Stimulated activated CD4-positive, alpha-beta T cell treated with anti-CD3 and anti-CD28 coated beads, Interleukin-1b, Interleukin-23, amount 100 ng/mL, for 1 hour (primary cell): Measurements from ENCODE around the gene PAIP2B.
"Not testable (repeated sequence)": the region's sequence is repeated elsewhere in the genome, so short reads cannot be mapped to it uniquely, and the experiment has no call there.

Experiments
- DNase-seq, 2 donors: peaks; one replicate each; pipeline ENCODE4 v3.0.0-alpha.2; 2020; ENCODE audit warnings: low read depth in 2 of 2

PAIP2B gene, protein sequence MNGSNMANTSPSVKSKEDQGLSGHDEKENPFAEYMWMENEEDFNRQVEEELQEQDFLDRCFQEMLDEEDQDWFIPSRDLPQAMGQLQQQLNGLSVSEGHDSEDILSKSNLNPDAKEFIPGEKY

GRCh38 chr2:71226965-71227560, at the start of gene PAIP2B:
PAIP2B (minus strand) TSS chr2:71227103; CDS start chr2:71202589, 24,514 bp downstream.
- peak; percentile 93 to 94 for DNase-seq

DNA sequence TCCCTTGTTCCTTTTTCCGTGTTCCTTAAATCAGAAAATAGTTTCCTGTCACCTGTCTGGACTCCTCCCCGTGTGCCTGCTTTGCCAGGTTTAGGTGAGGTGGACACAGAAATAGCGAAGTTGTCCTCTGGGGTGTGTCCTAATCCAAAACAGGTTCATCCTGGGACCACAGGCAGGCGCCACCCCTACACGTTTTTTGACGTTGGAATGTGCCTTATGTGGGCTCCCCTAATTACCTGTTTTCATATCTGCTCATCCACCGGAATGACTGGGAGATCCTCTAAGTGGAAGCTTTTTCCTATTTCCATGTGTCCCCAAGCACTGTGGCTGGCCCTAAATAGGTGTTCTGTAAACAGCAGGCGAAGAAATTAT, 49.0 kb upstream of the PAIP2B start:
- DNase-seq: no peak

DNA sequence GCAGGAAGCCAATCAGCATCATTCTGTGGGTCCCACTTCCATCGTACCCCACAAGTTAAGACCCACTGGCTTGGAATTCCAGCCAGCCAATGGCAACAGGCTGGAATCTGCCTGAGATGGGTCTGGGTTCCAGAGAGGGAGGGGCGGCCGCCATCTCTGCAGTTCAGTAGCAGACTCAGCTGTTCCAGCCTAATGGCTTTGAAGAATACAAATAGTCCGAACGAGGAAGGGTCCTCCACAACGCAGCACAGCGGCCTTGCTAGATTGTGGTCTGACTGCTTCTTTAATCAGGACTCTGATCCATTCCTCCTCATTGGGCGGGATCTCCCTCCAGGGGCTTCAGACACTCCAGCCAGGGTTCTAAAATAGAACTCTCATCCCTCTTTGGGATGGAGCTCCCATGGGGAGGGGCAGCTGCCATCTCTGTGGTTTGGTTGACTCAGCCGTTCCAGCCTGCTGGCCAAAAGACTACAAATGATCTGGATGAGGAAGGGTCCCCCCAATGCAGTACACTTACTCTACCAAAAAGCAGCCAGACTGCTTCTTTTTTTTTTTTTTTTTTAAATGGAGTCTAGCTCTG, 42.7 kb upstream of the PAIP2B start:
- DNase-seq: no peak

GRCh38 chr2:71263386-71263785, 36.5 kb upstream of the PAIP2B start:
- no peak for DNase-seq

- DNase-seq: no peak
These were observed 34.6 kb upstream of the PAIP2B start for GRCh38 chr2:71261534-71261933.

DNA sequence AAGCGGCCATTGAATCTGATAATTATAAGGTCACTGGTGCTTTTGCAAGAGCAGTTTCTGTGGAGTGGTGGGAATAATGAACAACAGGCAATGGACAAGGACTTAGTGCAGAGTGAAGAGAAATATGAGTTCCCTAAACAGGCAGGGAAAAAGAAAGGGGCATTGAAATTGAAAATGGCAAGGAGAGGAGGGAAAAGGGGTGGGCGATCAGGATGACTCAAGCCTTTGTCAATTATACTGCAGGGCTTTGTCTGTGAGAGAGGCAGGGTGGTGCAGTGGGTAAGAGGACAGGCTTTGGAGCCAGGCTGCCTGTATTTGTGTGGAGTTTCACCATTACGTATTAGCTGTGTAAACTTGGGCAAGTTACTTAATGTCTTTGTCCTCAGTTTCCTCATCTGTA, 29.5 kb upstream of the PAIP2B start:
- no peak for DNase-seq

DNA sequence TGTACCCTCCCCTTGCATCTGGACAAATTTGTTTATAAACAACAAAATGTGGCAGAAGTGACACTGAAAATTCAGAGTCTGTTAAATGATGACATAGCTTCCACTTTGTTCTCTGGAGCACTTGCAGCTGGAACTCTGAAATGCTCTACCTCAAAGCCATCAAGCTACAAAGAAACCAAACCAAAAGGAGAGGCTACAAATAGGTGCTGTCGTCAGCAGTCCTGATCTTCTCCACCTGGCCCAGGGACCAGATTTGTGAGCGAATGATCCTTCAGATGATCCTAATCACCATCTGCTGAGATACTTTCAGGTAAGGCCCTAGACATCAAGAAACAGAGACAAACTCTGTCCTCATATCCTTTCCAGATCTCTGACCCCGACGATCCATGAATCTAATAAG, 27.9 kb upstream of the PAIP2B start:
- no peak for DNase-seq

DNA sequence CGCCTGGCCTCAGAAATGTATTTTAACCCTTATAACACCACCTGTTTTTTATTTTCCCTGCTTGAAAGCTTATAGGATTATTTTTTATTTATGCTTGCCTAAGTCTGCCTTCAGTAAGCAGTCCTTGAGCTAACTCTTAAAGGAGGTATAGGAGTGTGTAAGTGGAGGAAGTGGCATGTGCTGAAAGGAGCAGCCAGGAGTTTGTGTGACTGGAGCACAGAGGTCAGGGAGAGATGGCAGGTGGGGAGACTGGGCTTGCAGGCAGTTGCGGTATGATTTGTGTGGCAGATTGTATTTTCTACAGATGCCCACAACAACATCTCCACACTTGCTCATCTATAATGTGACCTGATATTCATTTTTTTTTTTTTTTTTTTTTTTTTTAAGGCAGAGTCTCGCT, 27.2 kb upstream of the PAIP2B start:
- DNase-seq: no peak

DNA sequence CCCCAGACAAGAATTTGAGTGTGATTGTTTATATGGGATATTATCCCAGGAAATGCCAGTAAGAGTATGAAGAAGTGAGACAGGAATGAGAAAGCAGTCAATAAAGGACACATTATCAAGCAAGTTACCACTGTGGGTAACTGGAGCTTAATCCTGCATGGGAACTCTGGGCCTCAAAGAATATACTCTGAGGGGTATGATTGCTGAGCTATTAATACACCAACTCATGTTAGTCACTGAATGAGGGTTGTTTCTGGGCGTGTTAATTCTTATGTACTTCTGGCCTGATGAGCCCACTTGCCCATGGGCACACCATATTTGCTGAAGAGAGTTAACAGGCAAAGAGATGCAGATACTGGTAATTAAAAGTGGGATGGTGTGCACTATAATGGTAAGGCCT, 26.6 kb upstream of the PAIP2B start:
- DNase-seq: no peak

DNA sequence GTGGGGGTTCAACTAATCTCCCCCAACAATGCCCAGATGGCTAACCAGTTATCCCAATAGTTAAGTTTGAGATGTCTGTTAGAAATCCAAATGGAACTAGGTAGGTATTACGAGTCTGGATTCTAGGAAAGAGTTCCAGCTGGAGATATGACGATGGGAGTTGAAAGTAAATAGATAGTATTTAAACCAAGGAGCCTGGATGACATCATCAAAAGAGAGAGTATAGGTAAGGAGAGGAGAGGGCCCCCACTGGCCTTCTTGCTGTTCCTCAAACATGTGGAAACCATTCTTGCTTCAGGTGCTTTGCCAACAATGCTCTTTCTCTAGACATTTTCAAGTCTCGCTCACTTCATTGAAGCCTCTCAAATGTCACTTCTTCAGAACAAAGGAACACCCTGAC, 26.0 kb upstream of the PAIP2B start:
- no peak for DNase-seq

DNA sequence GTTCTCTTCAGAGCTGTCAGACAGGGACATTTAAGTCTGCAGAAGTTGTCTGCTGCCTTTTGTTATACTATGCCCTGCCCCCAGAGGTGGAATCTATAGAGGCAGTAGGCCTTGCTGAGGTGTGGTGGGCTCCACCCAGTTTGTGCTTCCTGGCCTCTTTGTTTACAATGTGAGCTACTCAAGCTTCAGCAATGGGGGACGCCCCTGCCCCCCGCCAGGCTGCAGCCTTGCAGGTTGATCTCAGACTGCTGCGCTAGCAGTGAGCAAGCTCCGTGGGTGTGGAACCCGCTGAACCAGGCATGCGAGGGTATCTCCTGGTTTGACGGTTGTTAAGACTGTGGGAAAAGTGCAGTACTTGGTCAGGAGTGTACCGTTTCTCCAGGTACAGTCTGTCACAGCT, 24.0 kb upstream of the PAIP2B start:
- no peak for DNase-seq

DNA sequence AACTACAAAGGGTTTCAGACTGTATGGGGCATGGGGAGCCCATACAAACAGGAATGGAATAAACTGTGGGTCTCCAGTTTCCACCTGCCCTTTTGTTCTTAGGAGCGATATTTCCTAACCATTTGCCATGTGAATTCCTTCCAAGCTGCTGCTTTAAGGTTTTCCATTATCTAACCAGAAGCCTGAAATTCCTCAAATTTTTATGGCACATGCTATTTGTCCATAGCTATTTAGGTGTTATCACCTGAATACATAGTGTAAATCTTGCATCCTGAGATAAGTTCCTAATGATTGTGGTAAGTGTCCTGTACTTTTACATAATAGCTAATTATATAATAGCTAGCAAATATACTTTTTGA, 17.4 kb upstream of the PAIP2B start:
- DNase-seq: no peak

- no peak for DNase-seq
These were observed 16.9 kb upstream of the PAIP2B start for GRCh38 chr2:71243634-71244301.

DNA sequence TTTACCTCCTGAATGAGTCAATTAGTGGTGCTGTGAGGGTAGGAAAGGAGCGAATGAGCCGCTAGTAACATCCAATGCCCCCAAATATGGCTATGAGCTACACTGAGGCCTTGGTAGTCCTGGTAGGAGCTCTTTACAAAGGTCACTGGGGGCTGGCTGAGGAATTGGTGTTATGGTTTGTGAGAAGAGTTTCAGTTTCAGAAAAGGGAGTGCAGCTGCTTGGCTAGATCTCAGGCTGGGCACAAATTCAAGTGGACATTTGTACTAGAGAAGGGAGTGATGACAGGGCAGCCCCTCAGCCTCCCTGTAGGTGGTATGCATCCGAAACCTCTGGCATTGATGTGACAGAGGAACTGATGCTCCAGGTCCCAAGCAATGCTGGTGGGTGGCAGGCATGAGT, 13.9 kb upstream of the PAIP2B start:
- DNase-seq: no peak

DNA sequence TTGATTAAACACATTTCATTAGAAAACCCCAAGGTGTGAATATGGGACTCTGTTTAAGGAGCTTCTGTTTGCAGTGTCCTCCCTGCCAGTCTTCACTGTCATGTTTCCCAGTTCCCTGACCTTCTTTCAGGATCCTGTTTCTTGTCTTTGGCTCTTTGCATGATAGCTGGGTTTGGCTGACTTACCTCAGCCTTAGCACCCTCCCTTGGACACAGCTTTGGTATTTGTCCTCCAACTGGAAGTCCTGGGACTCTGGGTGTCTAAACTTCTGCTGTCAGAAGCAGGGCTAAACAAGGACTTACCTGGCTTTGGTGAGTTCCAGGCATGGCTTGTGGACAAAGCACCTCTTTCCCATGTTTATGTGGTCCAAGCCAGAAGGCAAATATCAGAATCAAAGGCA, 11.2 kb upstream of the PAIP2B start:
- DNase-seq: no peak

DNA sequence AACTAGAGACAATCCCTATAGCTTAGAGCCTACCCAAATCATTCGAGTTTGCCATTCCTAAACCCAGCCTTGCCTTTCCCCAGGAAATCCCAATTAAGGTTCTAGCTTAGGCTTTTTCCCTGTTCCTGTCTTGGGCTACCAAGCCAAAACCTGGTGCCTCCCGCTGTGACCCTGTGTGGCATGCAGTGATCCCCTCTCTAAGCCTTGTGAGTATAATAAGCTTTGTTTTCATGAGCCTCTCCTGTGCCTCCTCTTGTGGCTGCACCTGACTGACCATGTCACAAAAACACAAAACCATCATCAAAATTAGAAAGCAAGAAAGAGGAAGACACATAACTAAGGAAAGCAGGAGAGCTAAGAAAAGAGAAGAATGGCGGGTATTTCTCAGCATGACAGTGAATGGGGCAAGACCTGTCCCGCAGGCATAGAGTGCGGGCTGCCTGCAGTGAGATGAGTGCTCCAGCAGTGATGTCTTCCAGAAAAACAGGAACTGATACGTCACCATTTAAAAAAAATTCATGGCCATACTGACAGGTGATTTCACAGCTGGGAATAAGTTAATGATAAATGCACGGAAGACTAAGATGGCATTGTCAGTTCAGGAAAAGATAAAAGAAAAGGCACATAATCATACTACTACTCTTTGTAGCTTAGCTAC, 9.2 kb upstream of the PAIP2B start:
- DNase-seq: no peak

DNA sequence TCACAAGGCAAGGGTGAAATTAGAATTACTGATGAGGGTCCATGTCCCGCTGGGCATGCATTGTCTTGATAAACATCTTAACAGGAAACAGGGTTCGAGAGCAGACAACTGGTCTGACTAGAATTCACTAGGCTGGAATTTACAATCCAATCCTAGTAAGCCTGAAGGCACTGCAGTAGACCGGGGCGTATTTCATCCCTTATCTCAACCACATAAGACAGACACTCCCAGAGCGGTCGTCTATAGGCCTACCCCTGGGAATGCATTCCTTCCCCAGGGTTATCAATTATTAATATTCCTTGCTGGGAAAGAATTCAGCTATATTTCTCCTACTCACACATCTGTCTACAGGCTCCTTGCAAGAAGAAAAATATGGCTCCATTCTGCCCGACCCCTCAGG, 6.2 kb upstream of the PAIP2B start:
- not testable (repeated sequence) for DNase-seq

DNA sequence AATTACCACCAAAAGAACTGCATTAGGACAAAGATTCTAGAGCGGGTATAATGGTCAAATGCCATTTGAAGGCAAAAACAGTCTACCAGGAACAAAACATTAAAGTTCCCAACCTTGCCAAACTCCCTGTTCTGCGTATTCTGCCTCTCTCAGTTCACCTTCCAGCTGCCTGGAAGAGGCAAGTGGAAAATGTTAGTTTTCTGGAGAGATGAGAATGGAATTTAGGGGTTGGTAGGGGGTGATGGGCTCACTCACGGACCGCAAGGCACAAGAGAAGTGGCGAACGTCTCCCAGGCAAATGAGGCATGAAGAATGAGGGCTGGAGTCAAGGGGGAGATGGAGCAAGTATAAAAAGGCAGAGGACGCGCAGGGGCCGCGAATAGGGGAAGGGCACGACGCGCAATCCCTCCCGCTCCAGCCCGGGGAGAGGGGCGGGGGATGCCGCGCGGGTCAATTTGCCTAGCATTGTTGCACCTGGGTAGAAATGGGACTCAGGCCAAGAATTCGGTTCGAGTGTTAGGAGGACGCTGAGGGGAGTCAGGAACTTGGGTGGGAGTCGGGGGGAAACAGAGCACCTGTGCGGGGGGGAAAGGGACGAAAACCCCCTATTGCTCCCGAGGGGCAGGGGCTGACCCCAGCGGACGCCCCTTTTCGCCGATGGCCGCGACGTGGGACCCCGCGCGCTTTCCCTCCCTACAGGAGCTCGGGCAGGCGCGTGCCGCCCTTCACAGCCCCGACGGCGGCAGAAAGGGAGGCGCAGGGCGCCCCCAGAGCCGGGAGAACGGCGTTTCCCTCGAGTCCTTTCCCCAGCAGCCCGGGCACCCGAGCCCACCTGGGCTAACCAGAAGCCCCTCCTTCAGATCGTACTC, 573 bp downstream of the PAIP2B start:
- peak in 1 of 2 donors; percentile 1 for DNase-seq

GRCh38 chr2:71224935-71225334, 2.0 kb downstream of the PAIP2B start:
- no peak for DNase-seq

DNA sequence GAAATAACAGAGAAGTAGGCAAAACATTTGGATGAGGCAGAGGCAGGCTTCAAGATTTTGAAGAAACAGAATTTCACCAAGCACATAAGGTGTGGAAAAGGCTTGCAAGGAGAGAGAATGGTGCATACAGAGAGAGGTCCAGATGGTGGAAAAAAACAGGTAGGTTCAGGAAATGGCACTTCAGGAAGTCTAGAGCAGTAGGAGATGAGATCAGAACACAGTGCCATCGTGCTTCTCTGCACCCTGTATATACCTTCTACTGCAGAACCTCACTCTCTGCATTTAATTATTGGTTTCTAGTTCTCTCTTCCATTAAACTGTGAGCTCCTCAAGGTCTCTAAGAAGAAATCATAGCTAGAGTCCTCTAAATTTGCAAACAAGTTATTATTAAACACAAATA, 2.4 kb downstream of the PAIP2B start:
- DNase-seq: no peak

- no peak for DNase-seq
These were observed 3.1 kb downstream of the PAIP2B start for GRCh38 chr2:71223767-71224333.

DNA sequence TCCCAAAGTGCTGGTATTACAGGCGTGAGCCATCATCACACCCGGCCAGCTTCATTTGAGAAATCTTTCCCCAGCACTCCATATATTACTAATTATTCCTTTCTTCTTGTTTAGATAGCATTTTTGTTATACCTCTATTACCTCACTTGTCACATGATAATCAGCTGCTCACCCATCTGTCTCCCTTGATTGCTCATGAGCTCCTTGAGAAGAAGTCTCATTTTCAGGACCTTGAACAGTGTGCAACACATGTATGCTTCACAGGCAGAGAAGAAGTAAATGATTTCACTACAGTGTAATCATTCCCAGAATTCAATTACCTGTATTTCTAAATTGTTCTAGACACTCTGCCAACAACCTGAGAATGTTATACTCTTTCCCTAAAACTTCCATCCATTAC, 6.2 kb downstream of the PAIP2B start:
- DNase-seq: no peak
